ENCODE measurements around the gene PGP. TPM values are rescaled to one million over a fixed set of nuclear protein-coding genes. Genes with fewer than 3 reads are reported as not detected.
"Not testable (repeated sequence)": the region's sequence is repeated elsewhere in the genome, so short reads cannot be mapped to it uniquely, and the experiment has no call there.

PGP gene
- total RNA-seq, 4 donors from 2014 or later, result 13.1 to 27.0 (median 23.2) TPM

DNA sequence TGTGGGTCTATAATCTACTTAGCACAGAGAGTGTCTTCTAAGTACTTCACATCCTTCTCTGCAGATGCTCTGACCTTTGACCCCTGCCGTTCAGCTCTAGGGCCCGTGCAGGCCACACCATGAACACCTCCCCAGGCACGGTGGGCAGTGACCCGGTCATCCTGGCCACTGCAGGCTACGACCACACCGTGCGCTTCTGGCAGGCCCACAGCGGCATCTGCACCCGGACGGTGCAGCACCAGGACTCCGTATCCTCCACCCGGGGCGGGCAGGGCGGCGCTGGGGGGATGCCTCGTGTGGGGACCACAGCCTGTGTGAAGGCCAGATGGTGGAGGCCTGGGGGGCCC is 8.7 kb downstream of the PGP start:
- Histone ChIP-seq H3K27me3 (no peaks in the 10 kb centered on the region), H3K27ac (peak overlapping the region; percentile 93 to 99 (median 94)), H3K4me3 (peak overlapping the region; percentile 65 to 85 (median 66)), H3K9me3 (no peaks in the 10 kb centered on the region), H3K36me3 (peaks cover 0 to 42% (median 14%) of the 10 kb centered on the region in 3 donors), H3K4me1 (peaks cover 0 to 35% (median 12%) of the 10 kb centered on the region in 4 donors)
- DNase-seq (ENCODE audit: low spot score in 2 of 2), result peak in 1 of 2 donors; percentile 21
- peak in 1 of 5 experiments; percentile 4 for TF ChIP-seq CTCF (IDR thresholded peaks at IDR 0.05)
- TF ChIP-seq POLR2A (IDR thresholded peaks at IDR 0.05), result no peak
- 0 to 7% methylated on average over 4 to 16 of the region's 16 CpGs for WGBS, 2 donors

GRCh38 chr16:2205104-2205966 is 9.3 kb downstream of the PGP start, which contains the start of gene MLST8:
Gene MLST8 (plus strand): TSS chr16:2205454. CDS start chr16:2206086, 632 bp downstream.
- Histone ChIP-seq H3K4me1 (peaks cover 0 to 30% (median 12%) of the 10 kb centered on the region in 4 donors), H3K27ac (peak within 1 kb of the TSS; percentile 93 to 99 (median 94)), H3K27me3 (no peaks in the 10 kb centered on the region), H3K4me3 (peak within 1 kb of the TSS; percentile 65 to 85 (median 66)), H3K36me3 (peaks cover 0 to 40% (median 14%) of the 10 kb centered on the region in 3 donors), H3K9me3 (no peaks in the 10 kb centered on the region)
- TF ChIP-seq EP300 (IDR thresholded peaks at IDR 0.05), result peak in 1 of 2 donors; percentile 95
- TF ChIP-seq POLR2A (IDR thresholded peaks at IDR 0.05), result peak; percentile 73 to 81
- peak in 3 of 5 experiments; percentile 9 to 59 (median 16) for TF ChIP-seq CTCF (IDR thresholded peaks at IDR 0.05)
- 0 to 1% methylated on average over 21 to 74 of the region's 93 CpGs for WGBS, 2 donors
- DNase-seq (ENCODE audit: low spot score in 2 of 2), result peak; percentile 71

- H3K9me3 ChIP-seq, result no peaks in the 10 kb centered on the region
- H3K27me3 ChIP-seq, result no peaks in the 10 kb centered on the region
- WGBS, 2 donors, result 75 to 81% methylated on average over 13 of the region's 13 CpGs
- H3K4me3 ChIP-seq, result peak overlapping the region; percentile 65 to 85 (median 66)
- peaks cover 0 to 32% (median 14%) of the 10 kb centered on the region in 3 donors for H3K36me3 ChIP-seq
- H3K4me1 ChIP-seq, result peaks cover 0 to 28% (median 12%) of the 10 kb centered on the region in 4 donors
- TF ChIP-seq CTCF (IDR thresholded peaks at IDR 0.05), result no peak
- TF ChIP-seq POLR2A (IDR thresholded peaks at IDR 0.05), result no peak
- TF ChIP-seq EP300 (IDR thresholded peaks at IDR 0.05), result no peak
- H3K27ac ChIP-seq, result peak overlapping the region; percentile 93 to 99 (median 94)
- DNase-seq (ENCODE audit: low spot score in 2 of 2), result no peak
Observed at GRCh38 chr16:2204416-2205103, 10.1 kb downstream of the PGP start.

GRCh38 chr16:2203119-2203688 is 11.4 kb downstream of the PGP start:
- H3K4me3 ChIP-seq; DNase-seq (ENCODE audit: low spot score in 2 of 2); H3K9me3 ChIP-seq; H3K27me3 ChIP-seq; H3K27ac ChIP-seq: not testable (repeated sequence)
- H3K36me3 ChIP-seq, result peaks cover 0 to 18% (median 3%) of the 10 kb centered on the region in 3 donors
- H3K4me1 ChIP-seq, result peaks cover 0 to 28% (median 12%) of the 10 kb centered on the region in 4 donors
- WGBS, 2 donors, result 84 to 94% methylated on average over 8 of the region's 8 CpGs

DNA sequence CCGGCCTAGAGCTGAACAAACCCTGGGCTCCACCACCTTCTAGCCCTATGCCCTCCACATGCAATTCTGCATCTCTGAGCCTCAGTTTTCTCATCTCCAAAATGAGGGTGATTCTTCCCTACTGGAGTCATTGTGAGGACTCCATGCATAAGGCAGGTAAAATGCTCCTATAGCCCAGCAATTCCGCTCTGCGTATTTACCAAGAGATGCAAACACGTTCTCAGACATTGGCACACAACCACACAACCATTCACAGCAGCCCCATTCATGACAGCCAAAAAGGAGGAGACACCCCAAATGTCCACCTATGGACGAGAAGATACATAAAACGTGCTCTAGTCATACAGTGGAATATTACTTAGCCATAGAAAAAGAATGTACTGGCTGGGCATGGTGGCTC is 14.3 kb downstream of the PGP start:
- no peak for DNase-seq (ENCODE audit: low spot score in 2 of 2)
- H3K27ac ChIP-seq, result no peak overlapping the region
- H3K9me3 ChIP-seq, result no peaks in the 10 kb centered on the region
- TF ChIP-seq POLR2A (IDR thresholded peaks at IDR 0.05), result no peak
- TF ChIP-seq CTCF (IDR thresholded peaks at IDR 0.05), result no peak
- no peak for TF ChIP-seq EP300 (IDR thresholded peaks at IDR 0.05)
- H3K36me3 ChIP-seq, result no peaks in the 10 kb centered on the region
- peaks cover 0 to 23% (median 8%) of the 10 kb centered on the region in 4 donors for H3K4me1 ChIP-seq
- no peak overlapping the region for H3K4me3 ChIP-seq
- 83 to 90% methylated on average over 6 of the region's 6 CpGs for WGBS, 2 donors
- H3K27me3 ChIP-seq, result peaks cover 0 to 25% of the 10 kb centered on the region in 2 donors
